IPS-15b (cell line): Measurements from ENCODE around the gene TUNAR.

Source experiments
- H3K27me3 ChIP-seq: one replicate; pipeline ENCODE4 v1.6.1; 2013; ENCODE audit warnings: low read length; ENCODE audit not compliant: control insufficient read depth, insufficient read depth
- H3K36me3 ChIP-seq: one replicate; pipeline ENCODE4 v1.6.1; 2013; ENCODE audit warnings: low read length; ENCODE audit not compliant: control insufficient read depth, insufficient read depth
- H3K4me1 ChIP-seq: one replicate; pipeline ENCODE4 v1.6.1; 2013; ENCODE audit warnings: mild to moderate bottlenecking, low read length; ENCODE audit not compliant: control insufficient read depth, insufficient read depth
- H3K4me3 ChIP-seq: one replicate; pipeline ENCODE4 v1.5.1; 2013; ENCODE audit warnings: low read depth, low read length
- H3K9ac ChIP-seq: one replicate; pipeline ENCODE4 v1.6.1; 2013; ENCODE audit warnings: low read depth, mild to moderate bottlenecking, low read length
- H3K9me3 ChIP-seq: one replicate; pipeline ENCODE4 v1.6.1; 2013; ENCODE audit warnings: mild to moderate bottlenecking, low read length; ENCODE audit not compliant: control insufficient read depth, insufficient read depth

The TUNAR gene

DNA sequence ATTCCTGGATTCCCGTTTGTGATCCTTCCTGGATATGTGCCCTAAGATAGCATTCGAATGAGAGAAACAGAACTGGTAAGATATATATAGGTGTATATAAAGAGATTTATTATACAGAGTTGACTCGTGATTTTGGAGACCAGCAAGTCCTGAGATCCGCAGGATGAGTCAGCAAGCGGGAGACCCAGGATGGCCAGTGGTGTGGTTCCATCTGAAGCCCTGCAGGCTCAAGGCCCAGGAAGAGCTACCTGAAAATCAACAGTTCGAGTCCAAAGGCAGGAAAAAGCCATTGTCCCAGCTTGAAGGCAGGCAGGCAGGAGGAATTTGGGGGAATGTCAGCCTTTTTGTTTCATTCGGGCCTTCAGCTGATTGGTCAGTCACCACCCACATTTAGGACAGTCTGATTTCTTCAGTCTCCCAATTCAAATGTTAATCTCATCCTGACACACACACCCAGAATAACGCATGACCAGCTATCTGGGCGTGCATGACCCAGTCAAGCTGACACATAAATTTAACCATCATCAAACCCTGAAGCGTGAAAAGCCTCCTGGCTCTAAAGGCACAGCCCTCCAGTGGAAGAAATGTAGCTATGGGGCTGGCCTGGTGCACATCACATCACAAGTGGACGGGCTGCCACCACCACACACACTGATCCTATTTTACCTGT is 44.3 kb downstream of the TUNAR start:
- H3K27me3 ChIP-seq = no peaks in the 10 kb centered on the region
- peaks cover 3% of the 10 kb centered on the region for H3K36me3 ChIP-seq
- no peak overlapping the region for H3K4me3 ChIP-seq
- H3K9me3 ChIP-seq = no peaks in the 10 kb centered on the region
- H3K9ac ChIP-seq = no peak overlapping the region
- H3K4me1 ChIP-seq = peaks cover 14% of the 10 kb centered on the region

- no peak overlapping the region for H3K4me3 ChIP-seq
- H3K36me3 ChIP-seq = peaks cover 3% of the 10 kb centered on the region
- H3K27me3 ChIP-seq = no peaks in the 10 kb centered on the region
These were observed 45.4 kb downstream of the TUNAR start for GRCh38 chr14:95922080-95922479.

GRCh38 chr14:95928751-95929150 is 52.1 kb downstream of the TUNAR start:
- Histone ChIP-seq H3K4me1 (peaks cover 2% of the 10 kb centered on the region), H3K9me3 (no peaks in the 10 kb centered on the region), H3K27me3 (no peaks in the 10 kb centered on the region), H3K36me3 (no peaks in the 10 kb centered on the region), H3K4me3 (no peak overlapping the region), H3K9ac (no peak overlapping the region)

More at GRCh38 chr14:95922080-95922479, 45.4 kb downstream of the TUNAR start:
- peaks cover 14% of the 10 kb centered on the region for H3K4me1 ChIP-seq
- H3K9ac ChIP-seq = no peak overlapping the region
- H3K9me3 ChIP-seq = no peaks in the 10 kb centered on the region

DNA sequence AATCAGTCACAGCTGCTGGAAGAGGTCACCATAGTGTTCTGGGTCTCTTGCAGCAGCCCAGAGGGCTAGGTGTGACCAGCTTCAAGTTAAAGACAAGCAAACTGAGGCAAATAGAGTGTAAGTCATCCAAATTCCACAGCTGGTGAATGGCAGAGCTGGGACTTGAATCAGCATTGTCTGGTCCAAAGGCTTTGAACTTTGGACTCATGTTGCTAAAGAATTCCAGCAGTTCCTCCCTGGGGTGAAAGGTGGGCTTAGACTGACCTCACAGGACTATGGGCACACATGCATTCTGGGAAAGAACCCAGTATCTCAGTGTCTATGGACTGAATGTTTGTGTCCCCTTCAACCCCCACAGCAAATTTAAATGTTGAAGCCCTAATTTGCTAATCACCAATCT is 54.8 kb downstream of the TUNAR start:
- Histone ChIP-seq H3K27me3 (no peaks in the 10 kb centered on the region), H3K9ac (no peak overlapping the region), H3K36me3 (no peaks in the 10 kb centered on the region), H3K4me3 (no peak overlapping the region), H3K9me3 (no peaks in the 10 kb centered on the region), H3K4me1 (no peaks in the 10 kb centered on the region)

DNA sequence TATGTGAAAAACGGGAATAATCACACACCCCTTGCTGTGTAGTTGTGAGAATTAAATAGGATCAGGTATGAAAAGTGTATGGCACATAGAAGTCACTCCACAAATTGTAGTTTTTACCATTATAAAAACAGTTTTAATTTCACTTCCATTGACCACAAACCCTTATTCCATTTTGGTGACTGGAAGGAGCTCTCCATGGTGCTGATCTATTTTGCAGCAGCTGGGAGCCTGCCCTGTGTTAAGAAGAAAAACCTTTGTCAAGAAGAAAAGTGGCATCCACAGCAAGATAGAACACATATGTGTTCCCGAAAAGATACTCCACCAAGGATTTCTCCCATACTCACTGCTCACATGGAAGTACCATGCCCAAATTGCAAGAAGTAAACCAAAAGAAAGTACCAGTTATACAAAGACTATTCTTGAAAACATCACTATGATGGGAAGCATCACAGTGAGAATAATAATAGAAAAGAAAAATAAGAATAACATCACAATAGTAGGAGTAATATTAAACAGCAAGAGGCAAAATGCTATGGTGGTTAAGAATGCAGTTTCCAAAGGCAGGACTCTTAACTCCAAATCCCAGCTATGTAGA is 58.7 kb downstream of the TUNAR start:
- no peaks in the 10 kb centered on the region for H3K9me3 ChIP-seq
- H3K4me3 ChIP-seq = no peak overlapping the region
- no peaks in the 10 kb centered on the region for H3K36me3 ChIP-seq
- no peaks in the 10 kb centered on the region for H3K4me1 ChIP-seq
- no peak overlapping the region for H3K9ac ChIP-seq
- no peaks in the 10 kb centered on the region for H3K27me3 ChIP-seq

DNA sequence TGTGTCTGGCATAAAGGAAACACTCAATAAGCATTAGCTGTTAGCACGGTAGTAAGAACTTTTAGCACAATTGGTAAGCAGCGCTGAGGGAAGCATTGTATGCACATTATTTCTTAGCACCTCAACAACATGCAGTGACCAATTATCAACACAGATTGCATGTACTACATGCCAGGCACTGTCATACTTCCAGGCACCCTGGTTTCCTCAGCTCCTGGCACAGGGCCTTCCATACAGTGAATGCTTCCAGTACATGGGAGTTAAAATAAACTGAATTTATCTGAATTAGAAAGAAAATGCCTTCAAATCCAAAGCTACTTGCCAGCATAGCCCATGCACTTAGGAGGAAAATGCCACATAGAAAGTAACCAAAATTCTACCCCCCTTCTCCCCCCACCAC is 59.4 kb downstream of the TUNAR start:
- H3K9me3 ChIP-seq = no peaks in the 10 kb centered on the region
- no peak overlapping the region for H3K9ac ChIP-seq
- no peaks in the 10 kb centered on the region for H3K27me3 ChIP-seq
- no peaks in the 10 kb centered on the region for H3K4me1 ChIP-seq
- H3K36me3 ChIP-seq = no peaks in the 10 kb centered on the region
- no peak overlapping the region for H3K4me3 ChIP-seq

GRCh38 chr14:95939335-95939734 is 62.7 kb downstream of the TUNAR start:
- Histone ChIP-seq H3K4me3 (no peak overlapping the region), H3K27me3 (no peaks in the 10 kb centered on the region), H3K36me3 (peaks cover 2% of the 10 kb centered on the region), H3K9ac (no peak overlapping the region), H3K4me1 (no peaks in the 10 kb centered on the region), H3K9me3 (peaks cover 10% of the 10 kb centered on the region)

DNA sequence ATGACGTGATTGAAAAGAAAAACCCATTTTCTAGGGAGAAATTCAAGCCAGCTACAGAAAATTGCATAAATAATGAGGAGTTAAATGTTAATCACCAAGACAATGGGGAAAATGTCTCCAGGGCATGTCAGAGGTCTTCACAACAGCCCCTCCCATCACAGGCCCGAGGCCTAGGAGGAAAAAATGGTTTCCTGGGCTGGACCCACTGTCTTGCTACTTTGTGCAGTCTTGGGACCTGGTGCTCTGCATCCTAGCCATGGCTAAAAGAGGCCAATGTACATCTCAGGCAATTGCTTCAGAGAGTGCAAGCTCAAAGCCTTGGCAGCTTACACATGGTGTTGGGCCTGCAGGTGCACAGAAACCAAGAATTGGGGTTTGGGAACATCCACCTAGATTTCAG is 65.3 kb downstream of the TUNAR start:
- Histone ChIP-seq H3K4me1 (peaks cover under 1% of the 10 kb centered on the region), H3K4me3 (no peak overlapping the region), H3K9me3 (peaks cover 10% of the 10 kb centered on the region), H3K27me3 (no peaks in the 10 kb centered on the region), H3K36me3 (peaks cover 2% of the 10 kb centered on the region), H3K9ac (no peak overlapping the region)

- Histone ChIP-seq H3K27me3 (no peaks in the 10 kb centered on the region), H3K4me1 (peaks cover 8% of the 10 kb centered on the region), H3K9me3 (peaks cover 10% of the 10 kb centered on the region), H3K9ac (no peak overlapping the region), H3K36me3 (peaks cover 2% of the 10 kb centered on the region), H3K4me3 (no peak overlapping the region)
These were observed 67.1 kb downstream of the TUNAR start for GRCh38 chr14:95943699-95944098.

DNA sequence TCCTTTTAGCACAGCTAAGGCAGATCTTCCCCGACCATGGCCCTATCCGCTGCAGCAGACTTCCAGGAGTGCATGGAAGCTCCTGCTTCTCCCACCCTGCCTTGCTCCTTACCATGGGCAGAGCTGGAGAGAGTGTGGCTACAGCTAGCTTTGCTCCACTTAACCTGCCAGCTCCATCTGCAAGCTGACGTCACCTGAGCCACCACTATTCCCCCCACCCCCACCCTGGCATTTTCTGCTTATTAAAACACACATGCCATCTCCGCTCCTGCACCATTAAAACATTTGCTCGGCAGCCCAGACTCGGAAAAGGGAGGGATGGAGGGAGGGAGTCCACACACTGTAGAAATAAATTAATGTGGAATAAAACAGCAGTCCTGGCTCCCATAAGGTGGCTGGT is 67.8 kb downstream of the TUNAR start:
- H3K4me3 ChIP-seq = no peak overlapping the region
- H3K27me3 ChIP-seq = no peaks in the 10 kb centered on the region
- H3K4me1 ChIP-seq = peaks cover 10% of the 10 kb centered on the region
- H3K9me3 ChIP-seq = peaks cover 10% of the 10 kb centered on the region
- H3K36me3 ChIP-seq = peaks cover 2% of the 10 kb centered on the region
- H3K9ac ChIP-seq = no peak overlapping the region

DNA sequence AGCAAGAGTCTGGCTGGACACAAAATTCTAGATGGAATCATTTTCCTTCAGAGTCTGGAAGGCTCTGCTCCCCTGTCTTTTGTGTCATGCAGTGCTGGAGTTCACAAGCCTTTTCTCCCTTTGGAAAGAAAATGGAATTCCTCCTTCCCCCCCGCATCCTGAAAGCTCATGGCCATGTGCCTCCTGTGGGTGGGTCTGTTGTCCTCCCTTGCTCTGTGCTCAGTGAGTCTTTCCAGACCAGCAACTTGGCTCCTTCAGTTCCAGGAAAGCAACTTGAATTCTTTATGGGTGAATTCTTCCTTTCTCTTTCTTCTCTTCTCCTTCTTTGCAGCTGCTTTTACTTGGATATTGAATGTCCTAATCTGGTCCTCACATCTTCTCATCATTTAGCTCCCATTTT is 70.2 kb downstream of the TUNAR start:
- Histone ChIP-seq H3K27me3 (no peaks in the 10 kb centered on the region), H3K4me1 (peaks cover 10% of the 10 kb centered on the region), H3K9ac (no peak overlapping the region), H3K4me3 (no peak overlapping the region), H3K36me3 (peaks cover 2% of the 10 kb centered on the region), H3K9me3 (peaks cover 8% of the 10 kb centered on the region)

DNA sequence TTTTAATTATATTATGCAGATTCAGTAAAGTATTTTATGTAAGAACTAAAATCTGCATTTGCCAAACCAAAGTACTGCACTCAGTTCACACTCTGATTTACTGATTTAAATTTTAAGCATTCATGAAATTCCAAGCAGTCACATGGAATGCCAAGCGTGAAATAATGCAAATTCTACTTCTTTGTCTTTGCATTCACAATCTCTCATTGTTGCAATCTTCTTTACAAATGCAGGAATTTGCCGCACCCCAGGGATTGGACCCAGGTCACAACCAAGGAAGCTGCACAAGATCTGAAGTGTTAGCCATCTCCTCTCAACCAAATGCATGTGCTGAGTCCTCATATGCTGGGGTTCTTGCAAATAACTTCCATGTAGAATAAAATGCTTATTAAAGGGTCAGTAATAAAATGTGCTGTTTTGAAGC is 71.9 kb downstream of the TUNAR start:
- H3K36me3 ChIP-seq = no peaks in the 10 kb centered on the region
- no peaks in the 10 kb centered on the region for H3K27me3 ChIP-seq
- no peak overlapping the region for H3K9ac ChIP-seq
- H3K4me1 ChIP-seq = peaks cover 10% of the 10 kb centered on the region
- H3K9me3 ChIP-seq = no peaks in the 10 kb centered on the region
- H3K4me3 ChIP-seq = no peak overlapping the region
